ENCODE data around the gene DENND4A. TPM values are rescaled to one million over a fixed set of nuclear protein-coding genes. Genes with fewer than 3 reads are reported as not detected.

DENND4A gene
- total and polyA plus RNA-seq, 2 of the 4 experiments (the other 2 are of a cell fraction): 4.1 to 17.7 TPM

DNA sequence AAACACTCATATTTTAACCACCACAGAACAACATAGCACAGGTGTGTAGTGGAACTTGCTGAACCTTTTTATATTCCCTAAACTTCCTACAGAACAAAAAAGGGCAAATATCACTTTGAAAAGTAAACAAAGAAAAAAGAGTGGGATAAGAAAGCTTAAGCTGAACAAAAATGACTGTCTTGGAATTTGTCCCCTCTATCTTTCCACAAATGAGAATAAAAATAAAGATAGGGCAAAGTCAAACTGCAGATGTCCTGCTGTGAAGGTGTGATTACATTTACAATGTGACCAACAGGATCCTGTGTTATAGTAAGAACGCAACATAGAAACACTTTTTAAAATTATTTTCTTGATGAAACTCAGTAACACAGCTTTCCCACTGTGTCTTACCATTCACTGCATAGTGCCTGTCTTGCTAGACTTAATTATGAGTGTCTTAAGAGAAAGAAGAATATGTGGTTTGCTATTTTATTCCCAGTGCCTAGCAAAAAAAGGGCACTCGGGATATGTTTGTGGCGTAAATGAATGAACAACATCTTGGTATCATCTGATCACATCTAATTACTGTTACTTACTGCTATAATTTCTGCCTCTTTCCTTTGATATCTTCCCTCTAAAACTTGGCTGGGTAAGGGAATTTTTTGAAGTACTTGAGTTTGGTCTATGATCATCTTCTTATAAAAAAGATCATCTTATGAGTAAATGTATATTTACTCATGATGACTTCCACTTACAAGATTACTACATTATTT is 67.5 kb downstream of the DENND4A start:
- H2AFZ ChIP-seq (replicated peaks; ENCODE audit: low read length, poor library complexity): no peak overlapping the region
- no peaks in the 10 kb centered on the region for H3K4me1 ChIP-seq (ENCODE audit: control insufficient read depth, insufficient read depth, low read length)
- H3K14ac ChIP-seq (replicated peaks; ENCODE audit: low read depth, low read length): no peak overlapping the region
- no peak for DNase-seq
- no peak overlapping the region for H4K8ac ChIP-seq (ENCODE audit: low read depth in 2 of 2, low read length in 2 of 2)
- H3K9me3 ChIP-seq (ENCODE audit: control insufficient read depth, insufficient read depth, low read length): no peaks in the 10 kb centered on the region
- no peak for TF ChIP-seq RCOR1 (IDR thresholded peaks at IDR 0.05; ENCODE audit: insufficient replicate concordance, low read length)
- no peak for TF ChIP-seq FOS (IDR thresholded peaks at IDR 0.05; ENCODE audit: low read depth, low read length)
- TF ChIP-seq, protein P1, sequence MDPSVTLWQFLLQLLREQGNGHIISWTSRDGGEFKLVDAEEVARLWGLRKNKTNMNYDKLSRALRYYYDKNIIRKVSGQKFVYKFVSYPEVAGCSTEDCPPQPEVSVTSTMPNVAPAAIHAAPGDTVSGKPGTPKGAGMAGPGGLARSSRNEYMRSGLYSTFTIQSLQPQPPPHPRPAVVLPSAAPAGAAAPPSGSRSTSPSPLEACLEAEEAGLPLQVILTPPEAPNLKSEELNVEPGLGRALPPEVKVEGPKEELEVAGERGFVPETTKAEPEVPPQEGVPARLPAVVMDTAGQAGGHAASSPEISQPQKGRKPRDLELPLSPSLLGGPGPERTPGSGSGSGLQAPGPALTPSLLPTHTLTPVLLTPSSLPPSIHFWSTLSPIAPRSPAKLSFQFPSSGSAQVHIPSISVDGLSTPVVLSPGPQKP (IDR thresholded peaks at IDR 0.05; ENCODE audit: borderline replicate concordance, low read depth, low read length): no peak
- no peak for TF ChIP-seq MXI1 (IDR thresholded peaks at IDR 0.05; ENCODE audit: borderline replicate concordance, low read depth, low read length)
- TF ChIP-seq BHLHE40 (IDR thresholded peaks at IDR 0.05; ENCODE audit: low read depth, low read length): no peak
- TF ChIP-seq MAFK (IDR thresholded peaks at IDR 0.05; ENCODE audit: low read depth, low read length): no peak
- TF ChIP-seq, protein P2, sequence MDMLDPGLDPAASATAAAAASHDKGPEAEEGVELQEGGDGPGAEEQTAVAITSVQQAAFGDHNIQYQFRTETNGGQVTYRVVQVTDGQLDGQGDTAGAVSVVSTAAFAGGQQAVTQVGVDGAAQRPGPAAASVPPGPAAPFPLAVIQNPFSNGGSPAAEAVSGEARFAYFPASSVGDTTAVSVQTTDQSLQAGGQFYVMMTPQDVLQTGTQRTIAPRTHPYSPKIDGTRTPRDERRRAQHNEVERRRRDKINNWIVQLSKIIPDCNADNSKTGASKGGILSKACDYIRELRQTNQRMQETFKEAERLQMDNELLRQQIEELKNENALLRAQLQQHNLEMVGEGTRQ (IDR thresholded peaks at IDR 0.05; ENCODE audit: low read depth, low read length): no peak
- no peak for TF ChIP-seq POLR2A (IDR thresholded peaks at IDR 0.05; ENCODE audit: low read depth, low read length)
- no peak for TF ChIP-seq NFE2L2 (IDR thresholded peaks at IDR 0.05; ENCODE audit: low read depth, low read length)
- H3K9me1 ChIP-seq (ENCODE audit: insufficient read depth, low read length): no peaks in the 10 kb centered on the region; the same call in 1 of the 2 replicates
- H2AK9ac ChIP-seq (replicated peaks; ENCODE audit: low read depth, low read length, poor library complexity): no peak overlapping the region
- no peak overlapping the region for H2BK120ac ChIP-seq (ENCODE audit: low read depth, low read length)
- dilution Hi-C loops (cut with HindIII; ENCODE audit: low sequenced_read_pairs, unreplicated experiment) (no loop called here), in situ Hi-C loops (cut with MboI; ENCODE audit: low sequenced_read_pairs) (no loop called here), intact Hi-C loops (cut with micrococcal nuclease) (no loop called here)
- POLR2A ChIA-PET (ENCODE audit: unreplicated experiment): no interaction called here
- peaks cover 14% of the 10 kb centered on the region for H3K36me3 ChIP-seq (ENCODE audit: control insufficient read depth, insufficient read depth, low read length)
- no peak overlapping the region for H3K4ac ChIP-seq (ENCODE audit: low read depth, low read length)
- no TSS peak for BruUV-seq (replicated peaks)
- H2BK15ac ChIP-seq (ENCODE audit: low read depth, low read length): no peak overlapping the region
- H3K27ac ChIP-seq (ENCODE audit: insufficient read depth, low read length): no peak overlapping the region
- no peak overlapping the region for H3K4me3 ChIP-seq (ENCODE audit: insufficient read depth, low read depth, low read length)
- H4K20me1 ChIP-seq (ENCODE audit: insufficient read depth, low read length): no peaks in the 10 kb centered on the region
- no peak overlapping the region for H3K9ac ChIP-seq (ENCODE audit: low read depth, low read length)
- no peak overlapping the region for H3K18ac ChIP-seq (ENCODE audit: low read depth, low read length)
- H3K56ac ChIP-seq (ENCODE audit: extremely low read depth, insufficient read depth, low read length): no peak overlapping the region
- no peak overlapping the region for H3K23ac ChIP-seq (ENCODE audit: low read depth, low read length)
- no peak for ATAC-seq (ENCODE audit: low read depth)
- H3K27me3 ChIP-seq (ENCODE audit: control insufficient read depth, insufficient read depth, low read length): no peaks in the 10 kb centered on the region
- no peaks in the 10 kb centered on the region for H3K79me1 ChIP-seq (ENCODE audit: low read depth in 1 of 2, low read length in 2 of 2)
- no peak overlapping the region for H2BK20ac ChIP-seq (ENCODE audit: low read depth, low read length)
- no peak overlapping the region for H4K91ac ChIP-seq (ENCODE audit: insufficient read depth, low read depth, low read length)
- H2AK5ac ChIP-seq (ENCODE audit: low read depth, low read length): no peak overlapping the region
- H3K4me2 ChIP-seq (ENCODE audit: low read depth, low read length): no peak overlapping the region
- no CpG with 5 or more reads among the region's 3 CpGs for WGBS, 2 experiments (ENCODE audit: extremely low coverage in 2 of 2, insufficient read length in 1 of 2)
- H4K5ac ChIP-seq (ENCODE audit: low read depth, low read length): no peak overlapping the region
- no peak overlapping the region for H2BK5ac ChIP-seq (ENCODE audit: low read depth, low read length, poor library complexity, severe bottlenecking)
- CTCF ChIA-PET: interaction anchor here (0.6 to 0.7 kb wide), 2 partner anchors 96 to 142 kb away, joined by 3 to 4 read pairs; no protein-coding TSS in a partner anchor
